Stomach (tissue), 4 donors: ENCODE measurements around the gene LRRC74A.

Experiments used
- CTCF ChIP-seq, 7 experiments: fragments of 450-650 bp in 4 of 7; fragments of 200-600 bp in 3 of 7; sonication (generic) in 3 of 7; IDR thresholded peaks; one replicate each; pipeline ENCODE4 v1.5.1; 2016 to 2019; ENCODE audit warnings: antibody characterized with exemption in 7 of 7, control low read depth in 2 of 7, mild to moderate bottlenecking in 1 of 7
- EP300 ChIP-seq: sonication (generic); formaldehyde crosslinking; IDR thresholded peaks from one replicate; pipeline ENCODE4 v1.6.1; 2017; ENCODE audit warnings: antibody characterized with exemption
- POLR2A ChIP-seq, 4 donors: fragments of 450-650 bp; IDR thresholded peaks; one replicate each; pipeline ENCODE4 v1.6.1; 2016; ENCODE audit warnings: antibody characterized with exemption in 4 of 4, control low read depth in 2 of 4, mild to moderate bottlenecking in 1 of 4, moderate library complexity in 1 of 4
- POLR2AphosphoS5 ChIP-seq, 3 donors: sonication (generic); formaldehyde crosslinking; IDR thresholded peaks; one replicate each; pipeline ENCODE4 v1.6.1; 2016; ENCODE audit warnings: antibody characterized with exemption in 3 of 3

- TF ChIP-seq CTCF (IDR thresholded peaks at IDR 0.05) = no peak
- no peak for TF ChIP-seq POLR2A (IDR thresholded peaks at IDR 0.05)
- no peak for TF ChIP-seq EP300
- no peak for TF ChIP-seq POLR2AphosphoS5 (IDR thresholded peaks at IDR 0.05)
Observed at GRCh38 chr14:76908834-76909233, 82.6 kb downstream of the LRRC74A start.
